Stimulated activated CD4-positive, alpha-beta T cell treated with anti-CD3 and anti-CD28 coated beads, Interleukin-1b, Interleukin-23, amount 100 ng/mL, for 48 hours (primary cell): ENCODE data around the gene SMYD3.

Experiments used
- DNase-seq: peaks from one replicate; pipeline ENCODE4 v3.0.0-alpha.2; 2020

SMYD3 gene

DNA sequence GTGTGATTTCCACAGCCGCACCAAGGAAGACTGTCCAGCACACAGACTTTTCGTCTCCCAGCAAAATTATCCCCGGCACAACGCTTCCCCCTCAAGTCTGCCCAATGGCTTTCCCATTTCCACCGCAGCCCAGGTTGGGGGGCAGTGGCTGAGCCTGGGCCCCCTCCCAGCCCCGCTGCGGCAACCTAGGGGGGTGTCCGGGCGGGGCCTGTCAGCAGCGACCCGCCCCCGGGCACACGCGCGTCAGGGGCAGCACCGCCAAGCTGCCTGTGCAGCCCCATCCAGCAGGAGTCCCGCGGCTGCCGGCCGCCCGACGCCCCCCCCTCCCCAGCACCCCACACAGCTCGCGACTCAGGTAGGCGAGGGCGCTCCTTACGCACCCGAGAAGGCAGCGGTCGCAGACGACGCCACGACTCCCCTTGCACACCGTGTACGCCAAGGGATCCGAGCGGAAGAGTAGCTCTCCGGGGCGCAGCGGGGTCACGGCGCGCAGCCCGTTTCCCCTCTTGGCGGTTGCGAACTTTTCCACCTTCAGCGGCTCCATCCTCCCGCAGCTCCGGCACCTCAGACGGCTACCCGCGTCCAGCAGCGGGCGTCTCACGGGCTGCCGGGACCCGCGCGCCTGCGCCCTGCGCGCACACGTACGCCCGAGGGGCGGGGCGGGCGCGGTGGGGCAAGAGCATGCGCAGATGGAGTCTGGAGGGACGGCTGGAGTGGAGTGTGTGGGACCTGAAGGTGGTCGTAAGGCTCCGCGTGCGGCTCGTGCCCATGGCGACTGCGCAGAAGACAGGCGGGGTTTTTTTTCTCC lies at the start of gene SMYD3:
SMYD3 (minus strand) TSS at position 606 of the 808 bp plus-strand sequence.
- peak; percentile 72 for DNase-seq

DNA sequence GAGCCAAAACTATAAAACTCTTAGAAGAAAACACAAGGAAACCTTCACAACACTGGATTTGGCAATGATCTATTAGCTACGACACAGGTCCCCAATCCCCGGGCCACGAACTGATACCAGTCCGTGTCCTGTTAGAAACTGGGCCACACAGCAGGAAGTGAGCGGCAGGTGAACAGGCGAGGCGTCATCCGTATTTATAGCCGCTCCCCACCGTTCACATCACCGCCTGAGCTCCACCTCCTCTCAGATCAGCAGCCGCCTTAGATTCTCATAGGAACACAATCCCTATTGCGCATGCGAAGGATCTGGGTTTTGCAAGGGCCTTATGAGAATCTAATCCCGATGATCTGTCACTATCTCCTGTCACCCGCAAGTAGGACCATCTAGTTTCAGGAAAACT lies 47.1 kb upstream of the SMYD3 start:
- DNase-seq, result no peak

DNA sequence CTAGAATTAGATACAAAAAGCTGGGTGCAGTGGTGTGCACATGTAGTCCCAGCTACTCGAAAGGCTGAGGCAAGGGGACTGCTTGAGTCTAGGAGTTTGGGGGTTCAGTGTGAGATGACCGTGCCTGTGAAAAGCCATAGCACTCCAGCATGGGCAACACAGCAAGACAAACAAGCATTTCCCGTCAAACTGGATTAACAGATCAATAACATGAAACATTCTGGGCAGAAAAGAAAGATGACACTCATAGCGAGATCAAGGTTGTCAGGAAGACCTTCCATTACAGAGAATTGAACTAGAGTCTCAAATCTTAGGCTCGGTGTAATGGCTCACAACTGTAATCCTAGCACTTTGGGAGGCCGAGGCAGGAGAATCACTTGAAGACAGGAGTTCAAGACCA lies 45.0 kb upstream of the SMYD3 start:
- no peak for DNase-seq

DNA sequence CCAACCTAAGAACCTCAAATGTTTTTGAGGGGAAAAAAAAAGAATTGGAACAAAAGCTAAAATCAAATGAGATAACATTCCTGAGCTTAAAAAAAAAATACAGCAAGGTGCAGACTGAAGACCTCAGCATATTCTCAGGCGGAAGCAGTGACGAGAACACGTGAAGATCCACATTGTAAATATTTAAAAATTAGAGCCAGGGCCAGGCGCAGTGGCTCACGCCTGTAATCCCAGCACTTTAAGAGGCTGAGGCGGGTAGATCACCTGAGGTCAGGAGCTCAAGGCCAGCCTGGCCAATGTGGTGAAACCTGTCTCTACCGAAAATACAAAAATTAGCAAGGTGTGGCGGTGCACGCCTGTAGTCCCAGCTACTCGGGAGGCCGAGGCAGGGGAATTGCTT lies 43.3 kb upstream of the SMYD3 start:
- DNase-seq, result no peak

DNA sequence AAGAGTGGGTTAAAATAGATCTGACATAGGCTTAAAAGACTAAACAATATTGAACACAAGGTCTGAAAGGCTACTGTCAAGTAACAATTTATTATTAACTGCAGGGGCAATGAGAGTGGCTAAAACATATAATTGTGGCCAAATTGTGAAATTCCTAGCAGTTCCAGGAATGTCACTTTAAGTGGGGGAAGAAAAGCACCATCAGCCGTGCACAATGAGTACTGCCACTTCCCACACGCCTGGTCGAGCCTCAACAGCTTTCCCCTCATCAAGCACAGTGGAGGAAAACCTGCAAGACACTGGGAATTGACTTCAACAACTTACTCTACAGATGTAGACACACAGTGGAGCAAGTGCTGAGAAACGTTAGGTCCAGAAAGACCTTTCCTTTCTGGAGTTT lies 42.6 kb upstream of the SMYD3 start:
- DNase-seq, result no peak

DNA sequence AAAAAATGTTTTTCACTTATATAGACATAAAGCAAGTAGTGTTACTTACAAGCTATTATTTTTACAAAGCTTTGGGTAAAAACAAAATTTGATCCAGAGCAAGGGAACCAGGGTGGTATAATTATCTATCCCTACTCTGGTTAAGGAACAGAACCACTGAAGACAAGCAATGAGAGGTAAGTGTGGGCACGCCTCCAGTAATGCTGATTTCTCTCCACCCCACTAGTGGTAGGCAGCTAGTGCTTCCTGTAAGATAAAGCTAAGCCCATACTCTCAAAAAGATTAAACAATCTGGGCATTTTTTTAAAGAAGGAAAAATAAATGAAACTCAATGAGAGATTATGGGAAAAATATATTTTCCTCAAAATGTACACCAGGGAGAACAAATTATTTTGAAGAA lies 36.9 kb upstream of the SMYD3 start:
- no peak for DNase-seq

DNA sequence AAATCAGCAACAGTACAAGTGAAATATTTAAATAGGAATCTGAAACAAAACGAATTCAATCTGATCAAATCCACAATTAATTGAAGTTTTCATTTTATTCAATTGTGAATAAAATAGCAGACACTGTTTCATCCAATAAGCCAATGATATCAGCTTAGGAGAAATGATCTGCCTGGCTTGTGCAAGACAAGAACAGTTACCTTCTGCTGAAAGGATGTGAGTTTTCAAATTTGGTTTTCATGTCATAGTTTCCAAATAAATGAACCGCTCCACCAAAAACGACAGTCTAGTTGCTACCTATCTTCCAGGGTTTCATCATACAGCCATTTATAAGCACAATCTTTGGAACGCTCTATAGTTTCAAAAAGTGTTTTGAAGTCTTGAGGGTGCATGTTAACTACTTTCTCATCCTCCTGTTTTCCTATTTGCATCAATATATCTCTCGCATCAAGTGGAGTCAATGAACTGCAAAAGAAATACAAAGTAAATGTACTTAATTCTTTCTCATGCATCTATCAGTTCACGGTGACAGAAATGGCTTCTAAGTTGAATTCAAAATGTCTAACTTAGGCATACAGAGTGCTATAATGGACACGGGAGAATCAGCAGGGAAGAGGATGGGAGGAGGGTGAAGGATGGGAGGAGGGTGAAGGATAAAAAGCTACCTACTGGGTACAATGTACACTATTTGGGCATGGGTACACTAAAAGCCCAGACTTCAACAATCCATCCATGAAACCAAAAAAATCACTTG lies 33.8 kb upstream of the SMYD3 start:
- DNase-seq, result no peak

DNA sequence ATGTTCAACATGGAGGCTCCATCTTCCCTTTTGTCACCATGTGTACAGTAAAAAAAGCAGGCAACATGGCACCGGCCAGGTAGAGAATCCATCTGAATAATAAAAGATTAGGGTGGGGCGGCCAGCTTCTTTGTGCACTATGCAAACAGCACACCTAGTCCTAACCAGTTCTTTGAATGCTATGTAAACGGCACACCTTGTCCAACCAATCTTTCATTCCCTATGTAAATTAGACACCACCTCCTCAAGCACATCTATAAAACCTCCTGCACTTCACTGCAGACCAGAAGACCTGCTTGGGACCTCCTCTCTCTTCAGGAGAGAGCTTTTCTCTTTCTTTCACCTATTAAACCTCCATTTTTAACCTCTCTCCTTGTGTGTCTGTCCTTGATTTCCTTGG lies 30.8 kb upstream of the SMYD3 start:
- DNase-seq, result no peak

DNA sequence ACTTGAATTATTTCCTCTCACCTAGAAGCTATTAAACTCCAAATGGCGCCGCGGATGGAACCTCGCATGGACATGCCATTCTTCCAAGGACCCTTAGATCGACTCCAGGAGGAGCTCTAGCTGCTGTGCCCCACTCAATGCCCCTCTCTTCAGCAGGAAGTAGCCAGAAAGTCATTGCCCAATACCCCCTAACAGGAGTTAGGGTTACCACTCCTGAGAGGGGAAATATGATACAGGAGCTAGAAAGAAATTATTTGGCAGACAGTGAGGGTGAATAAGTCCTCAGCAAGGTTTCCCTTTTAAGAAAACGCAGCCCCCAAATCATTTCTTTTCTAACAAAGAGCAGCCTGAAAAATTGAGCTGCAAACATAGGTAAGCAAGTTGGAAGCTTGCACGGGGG lies 30.4 kb upstream of the SMYD3 start:
- DNase-seq, result no peak

DNA sequence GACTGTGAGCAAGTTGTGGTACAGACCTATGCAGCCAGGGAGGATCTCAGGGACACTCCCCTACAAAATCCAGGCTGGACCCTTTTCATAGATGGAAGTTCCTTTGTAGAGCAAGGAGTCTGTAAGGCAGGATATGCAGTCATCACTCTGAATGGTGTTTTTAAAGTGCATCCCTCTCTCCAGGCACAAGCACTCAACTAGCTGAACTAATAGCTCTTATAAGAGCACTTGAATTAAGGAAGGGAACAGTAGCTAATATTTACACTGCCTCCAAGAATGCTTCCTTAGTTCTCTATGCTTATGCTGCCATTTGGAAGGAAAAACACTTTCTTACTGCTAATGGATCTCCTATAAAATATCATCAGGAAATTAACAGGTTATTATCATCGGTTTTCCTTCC lies 27.0 kb upstream of the SMYD3 start:
- DNase-seq, result no peak

DNA sequence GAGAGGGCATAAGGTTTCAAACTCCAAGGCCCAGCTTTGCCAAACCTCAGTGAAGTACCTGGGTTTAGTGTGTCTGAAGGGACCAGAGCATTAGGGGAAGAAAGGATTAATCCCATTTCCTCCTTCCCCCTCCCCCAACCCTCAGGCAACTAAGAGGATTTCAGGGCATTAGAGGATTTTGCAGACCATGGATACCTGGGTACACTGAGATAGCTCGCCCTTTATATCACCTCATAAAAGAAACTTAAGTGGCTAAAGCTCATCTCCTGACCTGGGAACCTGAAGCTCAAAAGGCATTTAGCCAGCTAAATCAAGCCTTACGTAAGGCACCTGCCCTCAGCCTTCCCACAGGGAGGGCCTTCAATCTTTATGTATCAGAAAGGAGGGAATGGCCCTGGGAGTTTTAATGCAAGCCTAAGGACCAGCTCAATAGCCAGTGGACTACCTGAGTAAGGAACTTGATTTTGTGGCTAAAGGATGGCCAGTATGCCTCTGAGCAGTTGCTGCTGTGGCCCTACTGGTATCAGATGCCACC lies 26.4 kb upstream of the SMYD3 start:
- no peak for DNase-seq

DNA sequence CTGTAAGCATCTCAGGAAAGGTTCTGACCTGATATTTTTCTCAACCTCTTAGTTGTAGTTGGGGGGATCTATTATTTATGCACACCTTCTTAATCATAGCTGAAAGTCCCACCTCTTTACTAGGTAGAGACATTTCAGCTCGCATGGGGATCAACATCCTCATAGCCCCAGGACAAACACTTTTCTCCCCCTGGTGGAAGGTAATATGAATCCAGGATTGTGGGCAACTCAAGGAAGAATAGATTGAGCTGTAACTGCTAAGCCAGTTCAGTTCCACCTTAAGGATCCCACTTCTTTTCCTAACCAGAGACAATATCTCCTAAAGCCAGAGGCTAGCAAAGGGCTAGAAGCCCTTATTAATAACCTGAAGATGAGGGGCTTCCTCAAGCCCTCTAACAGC lies 25.4 kb upstream of the SMYD3 start:
- no peak for DNase-seq

DNA sequence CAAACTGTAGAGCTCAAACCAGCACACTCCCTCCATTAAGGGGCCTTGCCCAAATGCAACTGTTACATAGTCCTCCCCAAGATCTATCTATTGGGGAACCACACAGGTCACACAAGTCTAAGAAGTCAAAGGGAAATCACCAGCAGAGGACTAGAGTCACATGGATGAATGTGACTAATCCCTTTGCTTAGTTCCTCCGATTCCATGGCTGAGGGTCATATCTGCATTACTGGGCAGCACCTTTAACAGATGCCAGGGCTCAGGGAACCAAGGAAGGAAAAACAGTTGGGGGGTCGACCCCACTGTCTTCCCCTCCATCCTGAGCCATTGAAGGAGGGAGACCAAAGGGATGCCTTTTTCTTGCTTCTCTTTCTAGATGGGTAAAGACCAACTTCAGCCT lies 23.4 kb upstream of the SMYD3 start:
- no peak for DNase-seq

DNA sequence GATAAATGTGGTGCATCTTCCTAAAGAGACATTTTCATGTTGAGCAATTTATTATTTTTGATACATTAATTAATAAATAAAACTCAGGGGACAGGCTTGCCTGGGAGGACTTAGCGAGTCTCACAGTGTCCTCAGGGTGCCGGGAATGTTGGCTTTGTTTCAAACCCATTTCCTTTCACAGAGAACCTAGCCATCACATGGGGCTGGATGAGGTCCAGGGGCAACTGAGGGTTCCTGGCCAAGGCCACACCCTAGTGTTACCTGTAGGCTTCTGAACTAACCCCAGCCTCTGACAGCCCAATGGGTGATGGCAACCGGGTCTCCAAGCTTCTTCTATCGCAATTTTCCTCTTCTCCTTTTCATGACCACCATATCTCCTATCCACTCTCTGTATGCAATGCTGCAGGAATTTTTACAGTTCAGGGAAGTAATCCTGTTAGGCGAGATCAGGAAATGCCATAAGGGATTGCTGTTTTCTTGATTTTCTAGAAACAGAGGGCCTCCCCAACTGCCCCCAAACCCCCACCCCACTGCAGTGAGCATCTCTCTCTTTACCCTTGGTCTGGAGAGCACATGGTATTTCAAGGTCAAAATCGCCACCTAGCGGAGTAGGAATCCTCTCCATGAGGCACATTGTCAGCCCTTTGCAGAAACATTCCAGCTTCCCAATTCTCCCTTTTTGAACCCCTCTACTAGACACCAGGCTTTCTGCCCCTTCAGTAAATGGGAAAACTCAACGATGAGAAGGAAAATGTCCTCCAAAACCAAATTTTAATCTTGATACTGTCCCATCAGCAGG lies 22.1 kb upstream of the SMYD3 start:
- no peak for DNase-seq

DNA sequence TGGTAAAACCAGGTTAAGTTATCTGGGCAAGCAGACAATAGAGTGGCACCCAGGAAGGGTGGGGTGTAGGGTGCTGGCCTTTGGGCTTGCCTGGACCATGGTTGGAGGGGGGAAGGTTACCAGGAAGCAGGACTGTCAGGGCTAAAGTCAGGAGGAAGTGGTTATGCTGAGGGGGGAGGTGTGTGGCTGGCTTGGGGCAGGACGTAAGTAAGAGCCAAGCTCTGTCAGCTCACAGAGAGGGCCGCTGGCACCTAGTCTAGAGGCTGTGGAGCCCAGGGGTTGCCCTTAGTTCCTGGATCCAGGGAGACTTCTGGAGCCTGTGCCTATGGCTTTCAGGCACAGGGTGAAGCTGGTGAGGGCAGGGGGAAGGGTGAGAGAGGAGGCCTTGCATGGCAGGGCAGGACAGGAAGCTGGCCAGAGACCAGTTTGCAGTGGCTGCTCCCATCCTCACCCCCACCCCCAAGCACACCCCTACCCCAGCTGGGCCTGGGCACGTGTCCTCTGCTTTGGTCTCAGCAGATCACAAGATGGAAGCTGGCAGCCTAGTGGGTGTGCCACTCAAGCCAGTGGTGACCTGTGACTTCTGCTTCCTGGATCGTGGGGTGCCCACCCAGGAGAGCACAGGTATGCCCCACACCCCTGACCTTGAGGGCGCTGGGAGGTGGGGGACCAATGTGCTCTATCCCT lies 20.5 kb upstream of the SMYD3 start:
- DNase-seq, result no peak

DNA sequence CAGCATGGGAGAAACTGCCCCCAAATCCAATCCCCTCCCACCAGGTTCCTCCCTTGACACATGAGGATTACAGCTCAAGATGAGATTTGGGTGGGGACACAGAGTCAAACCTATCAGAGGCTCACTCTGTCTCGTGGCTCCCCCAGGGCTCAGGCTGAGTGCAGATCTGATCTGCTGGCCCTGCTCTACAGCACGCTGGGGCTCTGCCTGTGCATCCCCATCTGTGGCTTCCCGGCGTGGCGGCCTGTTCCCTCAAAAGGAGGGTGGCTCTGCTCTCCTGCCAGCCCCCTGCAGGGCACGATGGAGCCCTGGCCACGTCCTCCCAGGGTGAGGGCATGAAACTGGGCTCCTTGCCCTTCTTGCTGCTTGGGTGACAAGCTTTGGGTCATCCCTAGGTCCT lies 19.8 kb upstream of the SMYD3 start:
- no peak for DNase-seq

DNA sequence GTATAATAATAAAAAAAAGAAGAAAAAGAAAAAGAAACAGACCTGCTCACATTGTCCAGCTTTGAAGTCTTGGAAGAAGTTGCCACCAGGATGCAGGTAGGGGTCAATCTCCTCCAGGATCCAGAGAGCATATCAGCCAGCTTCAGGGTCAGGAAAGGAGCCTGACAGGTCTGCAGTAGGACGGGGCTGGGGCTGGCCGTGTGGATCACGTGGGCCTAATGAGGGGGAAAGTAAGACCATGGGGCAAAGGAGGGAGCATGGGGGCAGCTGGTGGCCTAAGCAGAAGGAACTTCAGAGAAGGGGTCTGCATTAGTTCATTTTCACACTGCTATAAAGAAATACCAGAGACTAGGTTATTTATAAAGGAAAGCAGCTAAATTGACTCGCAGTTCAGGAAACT lies 19.3 kb upstream of the SMYD3 start:
- no peak for DNase-seq

DNA sequence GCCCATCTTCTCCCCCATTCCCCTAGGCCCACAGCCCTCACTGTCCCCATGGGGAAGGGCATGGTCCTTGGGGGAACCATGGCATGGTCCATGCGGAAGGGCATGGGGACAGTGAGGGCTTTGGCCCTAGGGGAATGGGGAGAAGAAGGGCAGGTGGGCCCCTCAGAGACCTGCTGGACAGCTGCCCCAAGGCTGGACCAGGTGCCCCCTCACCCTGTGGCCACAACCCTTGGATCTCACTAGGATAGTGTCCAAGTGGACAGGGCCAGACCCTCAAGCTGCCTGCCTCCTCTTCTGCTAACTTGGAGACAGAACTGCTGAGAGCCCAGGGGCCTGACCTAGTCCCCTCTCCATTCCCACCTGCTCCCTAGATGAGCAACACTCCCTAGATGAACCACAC lies 12.4 kb upstream of the SMYD3 start:
- no peak for DNase-seq

DNA sequence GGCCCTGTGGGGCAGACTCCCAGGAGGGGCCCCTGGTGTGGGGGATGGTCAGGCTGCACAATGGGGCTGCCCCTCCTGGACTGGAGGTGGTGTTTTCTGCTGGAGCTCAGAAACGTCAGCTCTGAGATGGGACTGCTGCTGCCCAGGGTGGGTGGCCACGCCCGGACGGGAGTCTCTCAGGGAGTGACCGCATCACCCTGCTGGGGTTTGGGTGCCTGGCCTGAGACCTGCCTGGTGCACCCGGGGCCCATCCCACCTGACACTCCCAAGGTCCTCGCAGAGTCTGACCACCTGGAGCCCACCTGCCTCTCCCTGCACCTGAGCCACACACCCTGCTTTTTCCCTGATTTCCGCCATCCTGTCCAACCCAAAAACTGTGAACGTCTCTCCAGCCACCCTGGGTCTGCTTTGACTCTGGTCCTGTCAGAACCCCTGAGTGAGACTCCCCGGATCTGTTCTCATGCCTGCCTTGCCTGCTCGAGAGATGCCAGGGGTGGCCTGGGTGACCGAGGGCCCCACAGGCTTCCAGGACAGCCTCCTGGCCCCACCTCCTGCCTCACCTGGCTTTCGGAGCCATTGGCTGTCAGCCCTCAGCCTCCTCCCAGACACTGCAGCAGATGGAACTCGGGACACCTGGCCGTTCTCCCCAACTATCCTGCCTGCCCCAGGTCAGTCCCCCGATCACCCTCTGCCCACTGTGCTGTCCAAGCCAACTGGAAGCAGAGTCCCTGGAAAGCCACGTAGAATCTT lies 11.6 kb upstream of the SMYD3 start:
- DNase-seq, result no peak

DNA sequence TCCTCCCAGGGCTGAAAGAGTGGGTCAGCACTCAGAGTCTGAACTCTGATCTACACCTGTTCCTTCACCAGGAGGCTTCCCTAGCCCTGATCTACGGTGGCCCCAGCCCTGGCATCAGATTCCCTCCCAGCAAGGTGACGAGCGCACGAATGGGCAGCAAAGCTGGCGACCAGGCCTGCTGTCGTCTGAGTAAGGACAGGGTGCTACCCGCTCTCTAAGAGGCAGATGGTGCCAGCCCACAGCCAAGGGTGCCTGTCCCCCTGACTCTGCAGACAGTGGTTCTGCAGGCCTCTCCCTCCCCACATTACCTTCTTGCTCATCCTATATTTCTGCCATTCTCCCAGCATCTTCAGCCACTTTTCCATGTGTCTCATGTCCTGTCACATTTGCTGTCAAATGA lies 10.3 kb upstream of the SMYD3 start:
- DNase-seq, result no peak

DNA sequence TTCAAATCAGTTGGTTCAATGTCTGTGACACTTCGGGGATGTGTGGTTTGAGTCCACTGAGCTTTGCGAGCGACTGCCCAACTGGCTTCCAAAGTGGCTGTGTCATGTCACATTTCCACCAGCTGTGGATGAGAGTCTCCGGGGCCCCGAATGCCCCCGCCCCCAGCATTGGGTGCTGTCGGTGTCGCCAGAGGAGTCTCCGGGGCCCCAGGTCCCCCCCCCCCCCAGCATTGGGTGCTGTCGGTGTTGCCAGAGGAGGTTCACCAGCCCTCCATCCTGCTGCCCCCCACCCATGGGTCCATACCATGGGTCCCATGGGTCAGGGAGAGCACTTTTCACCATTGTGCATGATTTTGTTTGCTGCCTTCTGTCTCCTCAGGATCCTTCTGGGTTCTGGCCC lies 9.0 kb upstream of the SMYD3 start:
- DNase-seq, result no peak

DNA sequence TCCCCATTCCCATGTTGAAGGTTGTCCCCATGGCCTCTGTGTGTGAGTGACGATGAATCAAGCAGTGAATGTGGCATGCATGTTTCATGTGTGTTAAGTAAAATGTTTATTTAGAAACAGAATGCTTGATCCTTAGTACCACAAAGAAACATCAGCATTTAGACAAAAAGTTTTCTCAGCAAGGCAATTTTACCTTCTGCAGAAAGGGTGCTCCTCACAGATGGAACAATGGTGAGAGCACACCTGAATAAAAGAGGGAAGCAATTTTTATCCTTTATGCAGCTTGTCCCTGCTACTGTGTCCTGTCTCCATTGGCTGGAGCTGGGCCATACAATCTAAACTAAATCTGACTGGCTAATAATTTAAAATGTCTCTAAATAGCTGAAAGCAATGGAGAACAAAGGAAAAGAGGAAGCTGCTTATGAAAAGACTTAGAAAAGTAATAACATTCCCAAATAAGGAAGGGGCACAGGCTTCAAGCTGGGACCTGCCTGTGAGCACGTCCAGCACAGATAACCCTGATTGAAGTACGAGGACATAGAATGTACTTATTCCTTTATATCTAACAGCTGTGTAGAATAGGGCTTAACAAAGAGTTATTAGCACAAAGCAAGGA lies 8.4 kb upstream of the SMYD3 start:
- DNase-seq, result no peak
